Measurements from ENCODE around the gene RARG.

DNA sequence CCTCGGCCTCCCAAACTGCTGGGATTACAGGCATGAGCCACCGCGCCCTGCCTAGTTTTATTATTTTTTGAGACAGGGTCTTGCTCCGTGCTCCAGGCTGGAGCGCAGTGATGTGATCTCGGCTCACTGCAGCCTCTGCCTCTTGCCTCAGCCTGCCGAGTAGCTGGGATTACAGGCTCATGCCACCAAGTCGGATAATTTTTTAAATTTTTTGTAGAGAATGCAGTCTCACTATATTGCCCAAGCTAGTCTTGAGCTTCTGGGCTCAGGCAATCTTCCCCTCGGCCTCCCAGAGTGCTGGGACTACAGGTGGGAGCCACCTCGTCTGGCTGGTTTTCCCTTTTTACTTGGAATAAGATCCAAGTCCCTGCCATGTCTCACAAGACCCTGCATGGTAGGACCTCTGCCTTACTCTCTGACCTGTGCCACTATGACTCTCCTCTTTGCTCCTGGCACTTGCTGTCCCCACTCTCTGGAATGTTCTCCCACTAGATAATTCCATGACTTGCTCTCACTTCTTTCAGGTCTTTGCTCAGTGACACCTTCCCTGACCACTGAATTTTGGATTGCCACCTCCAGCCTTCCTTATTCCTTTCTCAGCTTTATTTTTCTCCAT, 7.7 kb upstream of the RARG start:
- TF ChIP-seq, protein P1, sequence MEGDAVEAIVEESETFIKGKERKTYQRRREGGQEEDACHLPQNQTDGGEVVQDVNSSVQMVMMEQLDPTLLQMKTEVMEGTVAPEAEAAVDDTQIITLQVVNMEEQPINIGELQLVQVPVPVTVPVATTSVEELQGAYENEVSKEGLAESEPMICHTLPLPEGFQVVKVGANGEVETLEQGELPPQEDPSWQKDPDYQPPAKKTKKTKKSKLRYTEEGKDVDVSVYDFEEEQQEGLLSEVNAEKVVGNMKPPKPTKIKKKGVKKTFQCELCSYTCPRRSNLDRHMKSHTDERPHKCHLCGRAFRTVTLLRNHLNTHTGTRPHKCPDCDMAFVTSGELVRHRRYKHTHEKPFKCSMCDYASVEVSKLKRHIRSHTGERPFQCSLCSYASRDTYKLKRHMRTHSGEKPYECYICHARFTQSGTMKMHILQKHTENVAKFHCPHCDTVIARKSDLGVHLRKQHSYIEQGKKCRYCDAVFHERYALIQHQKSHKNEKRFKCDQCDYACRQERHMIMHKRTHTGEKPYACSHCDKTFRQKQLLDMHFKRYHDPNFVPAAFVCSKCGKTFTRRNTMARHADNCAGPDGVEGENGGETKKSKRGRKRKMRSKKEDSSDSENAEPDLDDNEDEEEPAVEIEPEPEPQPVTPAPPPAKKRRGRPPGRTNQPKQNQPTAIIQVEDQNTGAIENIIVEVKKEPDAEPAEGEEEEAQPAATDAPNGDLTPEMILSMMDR (IDR thresholded peaks at IDR 0.05) = no peak
- TF ChIP-seq POLR2A (IDR thresholded peaks at IDR 0.05) (no peak), EP300 (IDR thresholded peaks at IDR 0.05) (no peak), POLR2AphosphoS5 (IDR thresholded peaks at IDR 0.05) (no peak)
